Ishikawa (cell line): ENCODE data around the gene SCFD2.

Source experiments
- CEBPB ChIP-seq: IDR thresholded peaks from 2 replicates; pipeline ENCODE4 v1.6.1; 2012
- CREB1 ChIP-seq: IDR thresholded peaks from 2 replicates; pipeline ENCODE4 v1.6.1; 2012; ENCODE audit warnings: low read depth
- EGR1 ChIP-seq: IDR thresholded peaks from 2 replicates; pipeline ENCODE4 v1.6.1; 2012
- EP300 ChIP-seq: IDR thresholded peaks from 2 replicates; pipeline ENCODE4 v1.6.1; 2012; ENCODE audit warnings: borderline replicate concordance
- FOXM1 ChIP-seq: IDR thresholded peaks from 2 replicates; pipeline ENCODE4 v1.6.1; 2012; ENCODE audit warnings: low read depth, borderline replicate concordance
- NFIC ChIP-seq: IDR thresholded peaks from 2 replicates; pipeline ENCODE4 v1.6.1; 2012
- RAD21 ChIP-seq: IDR thresholded peaks from 2 replicates; pipeline ENCODE4 v1.6.1; 2012; ENCODE audit warnings: low read depth
- TAF1 ChIP-seq: IDR thresholded peaks from 2 replicates; pipeline ENCODE4 v1.6.1; 2012; ENCODE audit warnings: low read depth, mild to moderate bottlenecking
- TCF12 ChIP-seq: IDR thresholded peaks from 2 replicates; pipeline ENCODE4 v1.6.1; 2012; ENCODE audit warnings: low read depth
- TEAD4 ChIP-seq: IDR thresholded peaks from 2 replicates; pipeline ENCODE4 v1.6.1; 2012
- YY1 ChIP-seq: IDR thresholded peaks from 2 replicates; pipeline ENCODE4 v1.6.1; 2012; ENCODE audit warnings: low read depth
- ZBTB7A ChIP-seq: IDR thresholded peaks from 2 replicates; pipeline ENCODE4 v1.6.1; 2012; ENCODE audit warnings: low read depth
- TF ChIP-seq, protein P1 (sequence below): IDR thresholded peaks from 2 replicates; pipeline ENCODE4 v1.6.1; 2012
- TF ChIP-seq, protein P2 (sequence below): IDR thresholded peaks from 2 replicates; pipeline ENCODE4 v1.6.1; 2012; ENCODE audit warnings: low read depth, mild to moderate bottlenecking
- TF ChIP-seq, protein P3 (sequence below): IDR thresholded peaks from 2 replicates; pipeline ENCODE4 v1.6.1; 2012

Gene SCFD2

DNA sequence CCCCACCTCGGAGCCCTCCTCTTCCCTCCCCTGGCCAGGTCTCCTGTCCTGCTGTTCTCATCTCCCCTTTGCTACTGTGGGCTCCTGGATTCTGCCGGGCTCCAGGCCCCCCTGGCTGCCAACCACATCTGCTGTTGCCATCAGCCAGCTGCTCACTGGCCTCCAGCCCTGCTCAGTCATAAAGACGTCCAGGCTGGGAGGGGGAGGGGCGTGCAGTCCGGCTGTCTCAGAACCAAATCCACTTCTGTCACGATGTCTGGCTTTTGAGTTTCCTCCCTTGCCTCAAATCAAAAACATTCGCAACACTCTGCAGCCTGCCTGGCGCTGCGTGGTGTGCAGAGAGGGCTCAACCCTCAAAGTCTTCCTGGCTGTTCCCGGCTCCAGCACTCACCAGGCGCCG is 496.7 kb downstream of the SCFD2 start:
- TF ChIP-seq ZBTB7A, result no peak
- no peak for TF ChIP-seq TEAD4
- TF ChIP-seq, protein P1, sequence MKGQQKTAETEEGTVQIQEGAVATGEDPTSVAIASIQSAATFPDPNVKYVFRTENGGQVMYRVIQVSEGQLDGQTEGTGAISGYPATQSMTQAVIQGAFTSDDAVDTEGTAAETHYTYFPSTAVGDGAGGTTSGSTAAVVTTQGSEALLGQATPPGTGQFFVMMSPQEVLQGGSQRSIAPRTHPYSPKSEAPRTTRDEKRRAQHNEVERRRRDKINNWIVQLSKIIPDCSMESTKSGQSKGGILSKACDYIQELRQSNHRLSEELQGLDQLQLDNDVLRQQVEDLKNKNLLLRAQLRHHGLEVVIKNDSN, result no peak
- no peak for TF ChIP-seq RAD21
- TF ChIP-seq EGR1, result no peak
- TF ChIP-seq CREB1, result no peak
- TF ChIP-seq, protein P2, sequence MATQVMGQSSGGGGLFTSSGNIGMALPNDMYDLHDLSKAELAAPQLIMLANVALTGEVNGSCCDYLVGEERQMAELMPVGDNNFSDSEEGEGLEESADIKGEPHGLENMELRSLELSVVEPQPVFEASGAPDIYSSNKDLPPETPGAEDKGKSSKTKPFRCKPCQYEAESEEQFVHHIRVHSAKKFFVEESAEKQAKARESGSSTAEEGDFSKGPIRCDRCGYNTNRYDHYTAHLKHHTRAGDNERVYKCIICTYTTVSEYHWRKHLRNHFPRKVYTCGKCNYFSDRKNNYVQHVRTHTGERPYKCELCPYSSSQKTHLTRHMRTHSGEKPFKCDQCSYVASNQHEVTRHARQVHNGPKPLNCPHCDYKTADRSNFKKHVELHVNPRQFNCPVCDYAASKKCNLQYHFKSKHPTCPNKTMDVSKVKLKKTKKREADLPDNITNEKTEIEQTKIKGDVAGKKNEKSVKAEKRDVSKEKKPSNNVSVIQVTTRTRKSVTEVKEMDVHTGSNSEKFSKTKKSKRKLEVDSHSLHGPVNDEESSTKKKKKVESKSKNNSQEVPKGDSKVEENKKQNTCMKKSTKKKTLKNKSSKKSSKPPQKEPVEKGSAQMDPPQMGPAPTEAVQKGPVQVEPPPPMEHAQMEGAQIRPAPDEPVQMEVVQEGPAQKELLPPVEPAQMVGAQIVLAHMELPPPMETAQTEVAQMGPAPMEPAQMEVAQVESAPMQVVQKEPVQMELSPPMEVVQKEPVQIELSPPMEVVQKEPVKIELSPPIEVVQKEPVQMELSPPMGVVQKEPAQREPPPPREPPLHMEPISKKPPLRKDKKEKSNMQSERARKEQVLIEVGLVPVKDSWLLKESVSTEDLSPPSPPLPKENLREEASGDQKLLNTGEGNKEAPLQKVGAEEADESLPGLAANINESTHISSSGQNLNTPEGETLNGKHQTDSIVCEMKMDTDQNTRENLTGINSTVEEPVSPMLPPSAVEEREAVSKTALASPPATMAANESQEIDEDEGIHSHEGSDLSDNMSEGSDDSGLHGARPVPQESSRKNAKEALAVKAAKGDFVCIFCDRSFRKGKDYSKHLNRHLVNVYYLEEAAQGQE, result no peak
- no peak for TF ChIP-seq CEBPB

DNA sequence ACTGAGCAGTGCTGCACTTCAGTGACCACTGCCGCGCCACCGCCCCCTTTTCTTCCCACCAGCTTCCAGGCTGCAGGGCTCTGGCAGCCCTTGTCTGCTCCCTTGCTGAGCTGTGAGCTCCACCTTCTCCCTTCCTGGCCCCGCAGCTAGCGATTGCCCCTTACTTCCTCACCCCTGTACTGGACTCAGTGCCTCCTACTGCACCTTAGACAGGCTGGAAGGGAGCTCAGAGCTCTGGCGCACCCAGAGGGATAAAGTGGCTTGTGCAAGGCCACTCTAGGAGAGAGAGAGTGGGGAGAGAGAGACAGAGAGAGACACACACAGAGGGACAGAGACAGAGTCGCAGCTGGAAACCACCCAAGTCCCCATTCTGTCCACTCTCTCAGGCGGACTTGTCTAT is 497.7 kb downstream of the SCFD2 start:
- TF ChIP-seq FOXM1, result no peak

DNA sequence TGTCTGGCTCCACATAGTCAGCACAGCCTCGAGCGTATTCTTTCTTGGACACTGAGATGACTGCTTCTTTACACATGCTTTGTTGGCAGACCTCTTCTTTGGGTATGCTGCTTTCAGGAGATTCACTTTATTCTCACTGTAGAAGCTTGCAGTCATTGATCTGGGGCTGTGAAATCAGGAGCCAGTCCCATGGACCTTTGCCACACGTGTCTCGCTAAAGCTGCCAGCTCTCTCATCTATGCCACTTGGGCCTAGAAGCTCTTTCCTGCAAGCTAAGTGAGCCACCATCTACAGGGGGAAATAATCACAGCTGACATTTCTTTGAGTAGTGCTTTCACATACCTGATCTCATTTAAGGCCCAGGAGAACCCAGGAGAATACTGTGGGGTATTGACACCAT is 498.7 kb downstream of the SCFD2 start:
- TF ChIP-seq EP300 (no peak), RAD21 (no peak), EGR1 (no peak), TAF1 (no peak), FOXM1 (no peak), ZBTB7A (no peak), YY1 (no peak), CEBPB (no peak), NFIC (no peak), TCF12 (no peak), CREB1 (no peak), TEAD4 (no peak)
- TF ChIP-seq, protein P2, result no peak
- TF ChIP-seq, protein P1, result no peak
- TF ChIP-seq, protein P3, sequence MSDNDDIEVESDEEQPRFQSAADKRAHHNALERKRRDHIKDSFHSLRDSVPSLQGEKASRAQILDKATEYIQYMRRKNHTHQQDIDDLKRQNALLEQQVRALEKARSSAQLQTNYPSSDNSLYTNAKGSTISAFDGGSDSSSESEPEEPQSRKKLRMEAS, result no peak

DNA sequence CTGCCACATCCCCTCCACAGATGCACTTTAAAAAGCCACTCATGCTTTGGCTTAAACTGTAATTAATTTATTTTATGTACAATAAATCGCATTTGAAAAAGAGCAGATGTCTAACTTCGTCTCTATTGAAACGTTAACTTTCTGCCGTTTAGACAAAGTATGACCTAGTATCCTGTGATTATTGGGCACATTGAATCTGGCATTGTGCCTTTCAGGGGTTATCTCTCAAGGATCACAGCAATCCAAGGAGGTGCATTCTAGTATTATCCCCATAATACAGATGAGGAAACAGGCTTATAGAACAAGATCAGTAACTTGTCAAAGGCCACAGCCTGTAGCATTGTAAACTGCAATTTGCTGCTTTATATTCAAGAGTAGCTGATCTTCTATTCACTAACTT is 499.1 kb downstream of the SCFD2 start:
- no peak for TF ChIP-seq ZBTB7A
- no peak for TF ChIP-seq TAF1
- no peak for TF ChIP-seq EP300
- no peak for TF ChIP-seq EGR1
- TF ChIP-seq TEAD4, result no peak
- TF ChIP-seq RAD21, result no peak
- TF ChIP-seq, protein P3, result no peak
- TF ChIP-seq, protein P1, result no peak
- TF ChIP-seq TCF12, result no peak
- TF ChIP-seq, protein P2, result no peak
- TF ChIP-seq CEBPB, result no peak
- TF ChIP-seq FOXM1, result no peak
- no peak for TF ChIP-seq NFIC
- TF ChIP-seq CREB1, result no peak
- TF ChIP-seq YY1, result no peak

DNA sequence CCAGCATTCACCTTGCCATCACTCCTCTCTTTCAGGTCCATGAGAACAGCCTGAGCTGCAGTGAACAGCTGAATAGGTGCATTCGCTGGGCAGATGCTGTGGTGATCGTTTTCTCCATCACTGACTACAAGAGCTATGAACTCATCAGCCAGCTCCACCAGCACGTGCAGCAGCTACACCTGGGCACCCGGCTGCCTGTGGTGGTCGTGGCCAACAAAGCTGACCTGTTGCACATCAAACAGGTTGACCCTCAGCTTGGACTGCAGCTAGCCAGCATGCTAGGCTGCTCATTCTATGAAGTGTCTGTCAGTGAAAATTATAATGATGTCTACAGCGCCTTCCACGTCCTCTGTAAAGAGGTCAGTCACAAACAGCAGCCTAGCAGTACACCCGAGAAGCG is 500.6 kb downstream of the SCFD2 start:
- TF ChIP-seq CREB1 (no peak), TEAD4 (no peak), CEBPB (no peak), NFIC (no peak), TAF1 (no peak)
- TF ChIP-seq, protein P3, result no peak
